Ovary (tissue), 3 donors: ENCODE results near the gene MXD3.

Experiments used
- POLR2A ChIP-seq: fragments of 450-650 bp; IDR thresholded peaks from one replicate; pipeline ENCODE4 v1.6.1; 2017; ENCODE audit warnings: antibody characterized with exemption, mild to moderate bottlenecking, moderate library complexity
- TF ChIP-seq, protein P1 (sequence below), 3 donors: fragments of 450-650 bp in 2 of 3; fragments of 200-600 bp in 1 of 3; IDR thresholded peaks; one replicate each; pipeline versions ENCODE4 v1.5.1 to v1.8.0; 2016 to 2022; ENCODE audit warnings: antibody characterized with exemption in 3 of 3, mild to moderate bottlenecking in 1 of 3
- donor health status: DM: no; HTN: no; CAD: no.

DNA sequence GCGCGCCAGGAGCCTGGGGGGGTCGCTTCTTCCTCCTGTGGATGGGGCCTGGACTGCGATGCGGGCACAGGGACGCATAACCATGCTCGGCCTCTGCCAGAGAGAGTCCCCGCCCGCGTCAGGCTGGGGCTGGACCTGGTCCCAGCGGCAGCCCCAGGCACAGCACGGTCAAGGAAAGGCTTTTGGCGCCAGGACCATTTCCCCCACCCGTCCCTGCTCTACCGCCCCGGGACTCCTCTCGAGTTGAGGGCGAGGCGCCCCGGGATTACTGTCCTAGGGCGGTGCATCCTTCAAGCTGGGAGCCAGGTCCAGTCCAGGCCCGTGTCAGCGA lies 341 bp downstream of the MXD3 start:
- TF ChIP-seq, protein P1, sequence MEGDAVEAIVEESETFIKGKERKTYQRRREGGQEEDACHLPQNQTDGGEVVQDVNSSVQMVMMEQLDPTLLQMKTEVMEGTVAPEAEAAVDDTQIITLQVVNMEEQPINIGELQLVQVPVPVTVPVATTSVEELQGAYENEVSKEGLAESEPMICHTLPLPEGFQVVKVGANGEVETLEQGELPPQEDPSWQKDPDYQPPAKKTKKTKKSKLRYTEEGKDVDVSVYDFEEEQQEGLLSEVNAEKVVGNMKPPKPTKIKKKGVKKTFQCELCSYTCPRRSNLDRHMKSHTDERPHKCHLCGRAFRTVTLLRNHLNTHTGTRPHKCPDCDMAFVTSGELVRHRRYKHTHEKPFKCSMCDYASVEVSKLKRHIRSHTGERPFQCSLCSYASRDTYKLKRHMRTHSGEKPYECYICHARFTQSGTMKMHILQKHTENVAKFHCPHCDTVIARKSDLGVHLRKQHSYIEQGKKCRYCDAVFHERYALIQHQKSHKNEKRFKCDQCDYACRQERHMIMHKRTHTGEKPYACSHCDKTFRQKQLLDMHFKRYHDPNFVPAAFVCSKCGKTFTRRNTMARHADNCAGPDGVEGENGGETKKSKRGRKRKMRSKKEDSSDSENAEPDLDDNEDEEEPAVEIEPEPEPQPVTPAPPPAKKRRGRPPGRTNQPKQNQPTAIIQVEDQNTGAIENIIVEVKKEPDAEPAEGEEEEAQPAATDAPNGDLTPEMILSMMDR (IDR thresholded peaks at IDR 0.05) = no peak
- TF ChIP-seq POLR2A = no peak
